Measurements from ENCODE around the gene TNFRSF25.
"Not testable (repeated sequence)": the region's sequence is repeated elsewhere in the genome, so short reads cannot be mapped to it uniquely, and the experiment has no call there.

Gene TNFRSF25

GRCh38 chr1:6466751-6467150 is 778 bp upstream of the TNFRSF25 start:
- no peak for DNase-seq

GRCh38 chr1:6465461-6466005 is 440 bp downstream of the TNFRSF25 start:
- DNase-seq = peak; percentile 25

GRCh38 chr1:6464915-6465314 is 1.1 kb downstream of the TNFRSF25 start:
- no peak for DNase-seq

- DNase-seq = peak; percentile 16
Measured at GRCh38 chr1:6464514-6464836, 1.5 kb downstream of the TNFRSF25 start.

GRCh38 chr1:6463120-6463412 is 2.9 kb downstream of the TNFRSF25 start:
- DNase-seq = no peak

GRCh38 chr1:6462412-6463119 is 3.4 kb downstream of the TNFRSF25 start:
- DNase-seq = no peak

GRCh38 chr1:6461538-6462411 is 4.2 kb downstream of the TNFRSF25 start:
- no peak for DNase-seq

GRCh38 chr1:6461051-6461530 is 4.9 kb downstream of the TNFRSF25 start:
- no peak for DNase-seq

GRCh38 chr1:6460301-6461050 is 5.5 kb downstream of the TNFRSF25 start:
- peak; percentile 89 for DNase-seq

- peak; percentile 61 for DNase-seq
Measured at GRCh38 chr1:6459850-6460265, 6.1 kb downstream of the TNFRSF25 start.

- no peak for DNase-seq
Measured at GRCh38 chr1:6456800-6457466, 9.0 kb downstream of the TNFRSF25 start.

- not testable (repeated sequence) for DNase-seq
Measured at GRCh38 chr1:6455752-6456520, 10.0 kb downstream of the TNFRSF25 start.

- DNase-seq = peak; percentile 11
Measured at GRCh38 chr1:6454856-6455751, 10.9 kb downstream of the TNFRSF25 start.

- not testable (repeated sequence) for DNase-seq
Measured at GRCh38 chr1:6453895-6454855, 11.8 kb downstream of the TNFRSF25 start.

GRCh38 chr1:6450943-6451373 is 15.0 kb downstream of the TNFRSF25 start:
- no peak for DNase-seq

- not testable (repeated sequence) for DNase-seq
Measured at GRCh38 chr1:6450486-6450885, 15.5 kb downstream of the TNFRSF25 start.

- DNase-seq = no peak
Measured at GRCh38 chr1:6450005-6450450, 15.9 kb downstream of the TNFRSF25 start.

- DNase-seq = no peak
Measured at GRCh38 chr1:6448749-6449631, 17.0 kb downstream of the TNFRSF25 start.
